ENCODE measurements around the gene RIC8A.
A peak's percentile ranks its signal among the peaks of the same experiment; 100 is the strongest.
"Not testable (repeated sequence)": the region's sequence is repeated elsewhere in the genome, so short reads cannot be mapped to it uniquely, and the experiment has no call there.

Gene RIC8A

GRCh38 chr11:235997-236773 is 28.7 kb downstream of the RIC8A start, which contains the start of gene SIRT3:
Gene SIRT3 (minus strand): TSS chr11:236342. CDS start chr11:236328, 14 bp downstream.
- H3K36me3 Mint-ChIP-seq (ENCODE audit: low read depth): peaks cover 14% of the 10 kb centered on the region

DNA sequence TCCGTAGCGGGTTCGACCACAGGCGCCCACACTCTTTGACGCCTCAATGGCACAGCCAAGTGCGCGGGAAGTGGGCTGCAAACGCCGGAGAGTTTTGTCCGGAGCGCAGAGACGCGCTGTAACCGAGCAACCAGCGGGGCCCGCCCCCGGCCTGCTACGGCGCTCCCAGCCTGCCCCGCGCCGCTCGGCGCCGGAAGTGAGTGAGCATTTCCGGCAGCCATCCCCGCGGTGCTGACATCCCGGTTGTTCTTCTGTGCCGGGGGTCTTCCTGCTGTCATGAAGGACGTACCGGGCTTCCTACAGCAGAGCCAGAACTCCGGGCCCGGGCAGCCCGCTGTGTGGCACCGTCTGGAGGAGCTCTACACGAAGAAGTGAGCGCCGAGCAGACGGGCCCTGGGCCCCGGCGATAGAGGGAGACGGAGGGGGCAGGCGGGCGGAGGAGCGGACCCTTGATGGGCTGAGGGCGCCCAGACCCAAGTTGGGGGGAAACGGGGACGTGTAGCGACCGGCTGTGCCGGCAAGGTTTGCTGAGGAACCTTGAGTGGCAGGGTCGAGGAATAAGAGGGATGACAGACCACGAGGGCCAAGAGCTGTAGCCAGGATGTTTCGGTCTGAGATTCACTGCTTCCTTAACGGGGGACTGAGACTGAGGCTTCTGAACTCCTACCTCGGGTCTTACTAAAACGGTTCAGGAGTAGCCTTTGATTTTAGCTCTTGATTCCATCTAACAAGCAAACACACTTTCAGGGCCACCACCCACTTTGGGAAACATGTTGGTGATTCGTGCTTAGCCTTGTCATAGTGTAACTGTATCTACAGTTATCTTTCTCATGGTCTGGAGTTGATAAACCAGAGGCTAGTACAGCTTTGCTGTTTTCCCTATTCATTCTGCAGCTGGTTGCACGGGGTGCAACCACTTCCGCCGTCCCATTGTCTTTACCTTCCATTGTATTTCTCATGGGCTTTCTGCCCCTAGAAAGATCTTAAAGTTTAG is 29.6 kb downstream of the RIC8A start, which contains the start of gene PSMD13:
PSMD13 (plus strand) TSS at position 203 of the 994 bp plus-strand sequence; CDS start at position 277, 74 bp downstream.
- TF ChIP-seq, protein P1, sequence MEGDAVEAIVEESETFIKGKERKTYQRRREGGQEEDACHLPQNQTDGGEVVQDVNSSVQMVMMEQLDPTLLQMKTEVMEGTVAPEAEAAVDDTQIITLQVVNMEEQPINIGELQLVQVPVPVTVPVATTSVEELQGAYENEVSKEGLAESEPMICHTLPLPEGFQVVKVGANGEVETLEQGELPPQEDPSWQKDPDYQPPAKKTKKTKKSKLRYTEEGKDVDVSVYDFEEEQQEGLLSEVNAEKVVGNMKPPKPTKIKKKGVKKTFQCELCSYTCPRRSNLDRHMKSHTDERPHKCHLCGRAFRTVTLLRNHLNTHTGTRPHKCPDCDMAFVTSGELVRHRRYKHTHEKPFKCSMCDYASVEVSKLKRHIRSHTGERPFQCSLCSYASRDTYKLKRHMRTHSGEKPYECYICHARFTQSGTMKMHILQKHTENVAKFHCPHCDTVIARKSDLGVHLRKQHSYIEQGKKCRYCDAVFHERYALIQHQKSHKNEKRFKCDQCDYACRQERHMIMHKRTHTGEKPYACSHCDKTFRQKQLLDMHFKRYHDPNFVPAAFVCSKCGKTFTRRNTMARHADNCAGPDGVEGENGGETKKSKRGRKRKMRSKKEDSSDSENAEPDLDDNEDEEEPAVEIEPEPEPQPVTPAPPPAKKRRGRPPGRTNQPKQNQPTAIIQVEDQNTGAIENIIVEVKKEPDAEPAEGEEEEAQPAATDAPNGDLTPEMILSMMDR (IDR thresholded peaks at IDR 0.05; ENCODE audit: unreplicated experiment in 3 of 3): peak in 1 of 3 experiments; percentile 6
- Mint-ChIP-seq H3K4me3 (peak within 1 kb of the TSS; percentile 98 to 100 (median 99)), H3K4me1 (peaks cover 23% of the 10 kb centered on the region), H3K36me3 (ENCODE audit: low read depth) (peaks cover 23% of the 10 kb centered on the region), H3K27me3 (ENCODE audit: low read depth) (no peaks in the 10 kb centered on the region), H3K9me3 (no peaks in the 10 kb centered on the region), H3K27ac (peak within 1 kb of the TSS; percentile 95 to 99 (median 96))

More at GRCh38 chr11:235997-236773, 28.7 kb downstream of the RIC8A start, which contains the start of gene SIRT3:
- TF ChIP-seq, protein P1 (IDR thresholded peaks at IDR 0.05; ENCODE audit: unreplicated experiment in 3 of 3): peak; percentile 12 to 26 (median 13)
- peaks cover 17% of the 10 kb centered on the region for H3K4me1 Mint-ChIP-seq
- peak within 1 kb of the TSS; percentile 95 to 99 (median 96) for H3K27ac Mint-ChIP-seq
- peak within 1 kb of the TSS; percentile 98 to 100 (median 99) for H3K4me3 Mint-ChIP-seq
- H3K27me3 Mint-ChIP-seq (ENCODE audit: low read depth): no peaks in the 10 kb centered on the region
- H3K9me3 Mint-ChIP-seq: no peaks in the 10 kb centered on the region

DNA sequence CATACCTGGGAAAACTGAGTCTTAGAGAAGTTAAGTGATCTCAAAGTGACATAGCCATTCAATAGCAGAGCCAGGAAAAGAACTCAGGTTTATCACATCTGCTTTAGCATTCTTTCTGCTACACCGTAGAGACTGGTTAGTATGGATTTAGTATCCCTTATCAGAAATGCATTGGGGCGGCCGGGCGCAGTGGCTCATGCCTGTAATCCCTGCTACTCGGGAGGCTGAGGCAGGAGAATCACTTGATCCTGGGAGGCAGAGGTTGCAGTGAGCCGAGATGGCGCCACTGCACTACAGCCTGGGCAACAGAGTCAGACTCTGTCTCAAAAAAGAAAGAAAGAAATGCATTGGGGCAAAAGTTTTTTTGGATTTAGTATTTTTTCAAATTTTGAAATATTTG is 30.8 kb downstream of the RIC8A start:
- Mint-ChIP-seq H3K4me3 (peak overlapping the region; percentile 98 to 100 (median 99)), H3K4me1 (peaks cover 24% of the 10 kb centered on the region), H3K27ac (peak overlapping the region in 1 of 3 experiments; percentile 99), H3K36me3 (ENCODE audit: low read depth) (peaks cover 25% of the 10 kb centered on the region)
- H3K27me3 Mint-ChIP-seq (ENCODE audit: low read depth); H3K9me3 Mint-ChIP-seq: not testable (repeated sequence)

- Mint-ChIP-seq H3K4me3 (no peak overlapping the region), H3K9me3 (no peaks in the 10 kb centered on the region), H3K4me1 (peaks cover 21% of the 10 kb centered on the region), H3K36me3 (ENCODE audit: low read depth) (peaks cover 35% of the 10 kb centered on the region), H3K27ac (no peak overlapping the region), H3K27me3 (ENCODE audit: low read depth) (no peaks in the 10 kb centered on the region)
- TF ChIP-seq, protein P1 (IDR thresholded peaks at IDR 0.05; ENCODE audit: unreplicated experiment in 3 of 3): no peak
These were observed 32.8 kb downstream of the RIC8A start for GRCh38 chr11:240315-240714.

DNA sequence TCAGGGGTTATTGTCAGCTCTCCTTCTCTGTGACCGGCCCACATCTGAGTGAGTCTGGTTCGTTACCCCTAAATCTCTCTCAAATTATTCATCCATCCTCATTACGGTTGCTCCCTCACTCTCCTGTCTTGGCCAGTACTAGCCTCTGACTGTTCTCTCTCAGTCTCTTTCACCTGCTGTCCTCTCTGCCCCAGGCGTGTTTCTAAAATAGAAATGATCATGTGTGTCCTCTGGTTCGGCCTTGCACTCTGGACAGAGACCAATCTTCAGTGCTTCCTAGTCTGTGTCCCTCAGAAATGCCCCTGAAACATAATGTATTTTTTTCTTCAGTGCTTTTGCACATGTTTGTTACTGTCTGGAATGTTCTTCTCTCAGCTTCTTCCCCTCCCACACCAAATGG is 34.1 kb downstream of the RIC8A start:
- H3K4me1 Mint-ChIP-seq: peaks cover 16% of the 10 kb centered on the region
- H3K9me3 Mint-ChIP-seq: no peaks in the 10 kb centered on the region
- H3K36me3 Mint-ChIP-seq (ENCODE audit: low read depth): peaks cover 48% of the 10 kb centered on the region
- no peaks in the 10 kb centered on the region for H3K27me3 Mint-ChIP-seq (ENCODE audit: low read depth)
- peak overlapping the region; percentile 19 to 26 (median 26) for H3K4me3 Mint-ChIP-seq
- peak overlapping the region in 1 of 3 experiments; percentile 67 for H3K27ac Mint-ChIP-seq
- TF ChIP-seq, protein P1 (IDR thresholded peaks at IDR 0.05; ENCODE audit: unreplicated experiment in 3 of 3): no peak

- H3K4me1 Mint-ChIP-seq: peaks cover 7% of the 10 kb centered on the region
- H3K9me3 Mint-ChIP-seq: no peaks in the 10 kb centered on the region
- TF ChIP-seq, protein P1 (IDR thresholded peaks at IDR 0.05; ENCODE audit: unreplicated experiment in 3 of 3): no peak
- H3K36me3 Mint-ChIP-seq (ENCODE audit: low read depth): peaks cover 74% of the 10 kb centered on the region
- no peak overlapping the region for H3K4me3 Mint-ChIP-seq
- no peak overlapping the region for H3K27ac Mint-ChIP-seq
- no peaks in the 10 kb centered on the region for H3K27me3 Mint-ChIP-seq (ENCODE audit: low read depth)
These were observed 36.9 kb downstream of the RIC8A start for GRCh38 chr11:244376-244775.
